K562 (cell line): Measurements from ENCODE around the gene ATM. TPM values are rescaled to one million over a fixed set of nuclear protein-coding genes. Genes with fewer than 3 reads are reported as not detected.

Experiments
- CEBPB ChIP-seq: fragments of 450-650 bp; IDR thresholded peaks from 2 replicates; pipeline ENCODE4 v1.6.1; 2016; ENCODE audit warnings: missing genetic modification characterization, missing compliant biosample characterization
- PTRF ChIP-seq: fragments of 450-650 bp; IDR thresholded peaks from 2 replicates; pipeline ENCODE4 v1.6.1; 2016; ENCODE audit warnings: mild to moderate bottlenecking, missing genetic modification characterization, missing compliant biosample characterization
- polyA plus RNA-seq, 8 experiments: library from polyadenylated mRNA; depleted of rRNA in 4 of 8; stranded (reverse) in 5 of 8; unstranded in 3 of 8; fragments of >200 nt; fragmentation: Nextera tagmentation in 2 of 8; fragmentation: Illumina TruSeq in 1 of 8; extraction: Ambion mirVana in 2 of 8; extraction: Trizol in 1 of 8; gene quantifications; 2 replicates each; pipeline versions ENCODE4 v1.2.1 to v1.2.3, GENCODE V29; 2011 to 2014; ENCODE audit warnings: inconsistent platforms in 1 of 8, missing spikeins in 1 of 8
- total RNA-seq, 7 experiments: library from RNA; depleted of rRNA in 6 of 7; stranded (reverse); fragments of >200 nt in 6 of 7; fragmentation: Illumina TruSeq in 2 of 7; extraction: Trizol in 2 of 7; gene quantifications; 2 replicates each; pipeline versions ENCODE4 v1.2.1 to v1.2.3, GENCODE V29; 2011 to 2021; ENCODE audit warnings: low replicate concordance in 1 of 7
- TF ChIP-seq, protein P1 (sequence below), 2 experiments: IDR thresholded peaks in 1 of 2; conservative IDR thresholded peaks in 1 of 2; 2 replicates each; pipeline ENCODE4 v1.6.1; 2016; ENCODE audit warnings: low read depth in 2 of 2, mild to moderate bottlenecking in 1 of 2, missing compliant biosample characterization in 1 of 2, missing genetic modification characterization in 1 of 2, moderate library complexity in 1 of 2
- TF ChIP-seq, protein P2 (sequence below): fragments of 200-600 bp; sonication (generic); IDR thresholded peaks from one replicate; pipeline ENCODE4 v1.6.1; 2012; ENCODE audit warnings: mild to moderate bottlenecking, low read depth, low read length, inconsistent platforms

ATM gene
- total and polyA plus RNA-seq, 9 of the 15 experiments (the other 6 are each of a cell fraction or from before 2014, with no cell fraction given), result 8.3 to 46.8 (median 26.2) TPM

DNA sequence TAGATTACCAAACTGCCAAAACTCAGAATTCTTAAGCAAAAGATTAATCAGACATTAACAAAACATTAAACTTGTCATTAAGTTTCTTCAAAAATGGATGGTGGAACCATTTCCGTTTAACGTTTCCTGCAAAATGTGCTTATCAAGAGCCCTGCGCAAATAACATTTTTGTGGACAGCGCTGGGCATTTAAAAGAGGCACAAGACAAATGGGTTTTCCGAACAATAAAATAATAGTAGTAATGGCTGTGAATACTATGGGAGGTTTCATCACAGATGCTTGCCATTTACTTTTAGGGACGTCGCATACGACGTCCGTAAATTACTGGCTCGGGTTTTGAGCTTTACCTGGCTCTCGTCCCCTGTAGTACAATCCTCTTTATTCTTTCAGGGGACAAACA lies 1.5 kb upstream of the ATM start (continued):
- TF ChIP-seq, protein P1, sequence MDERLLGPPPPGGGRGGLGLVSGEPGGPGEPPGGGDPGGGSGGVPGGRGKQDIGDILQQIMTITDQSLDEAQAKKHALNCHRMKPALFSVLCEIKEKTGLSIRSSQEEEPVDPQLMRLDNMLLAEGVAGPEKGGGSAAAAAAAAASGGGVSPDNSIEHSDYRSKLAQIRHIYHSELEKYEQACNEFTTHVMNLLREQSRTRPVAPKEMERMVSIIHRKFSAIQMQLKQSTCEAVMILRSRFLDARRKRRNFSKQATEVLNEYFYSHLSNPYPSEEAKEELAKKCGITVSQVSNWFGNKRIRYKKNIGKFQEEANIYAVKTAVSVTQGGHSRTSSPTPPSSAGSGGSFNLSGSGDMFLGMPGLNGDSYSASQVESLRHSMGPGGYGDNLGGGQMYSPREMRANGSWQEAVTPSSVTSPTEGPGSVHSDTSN (CRISPR knock-in tag; IDR thresholded peaks at IDR 0.05; ENCODE audit: low read depth), result no peak
- TF ChIP-seq, protein P1 (tag; conservative IDR thresholded peaks at IDR 0.05; ENCODE audit: low read depth), result no peak
- TF ChIP-seq PTRF, result no peak
- TF ChIP-seq, protein P2, sequence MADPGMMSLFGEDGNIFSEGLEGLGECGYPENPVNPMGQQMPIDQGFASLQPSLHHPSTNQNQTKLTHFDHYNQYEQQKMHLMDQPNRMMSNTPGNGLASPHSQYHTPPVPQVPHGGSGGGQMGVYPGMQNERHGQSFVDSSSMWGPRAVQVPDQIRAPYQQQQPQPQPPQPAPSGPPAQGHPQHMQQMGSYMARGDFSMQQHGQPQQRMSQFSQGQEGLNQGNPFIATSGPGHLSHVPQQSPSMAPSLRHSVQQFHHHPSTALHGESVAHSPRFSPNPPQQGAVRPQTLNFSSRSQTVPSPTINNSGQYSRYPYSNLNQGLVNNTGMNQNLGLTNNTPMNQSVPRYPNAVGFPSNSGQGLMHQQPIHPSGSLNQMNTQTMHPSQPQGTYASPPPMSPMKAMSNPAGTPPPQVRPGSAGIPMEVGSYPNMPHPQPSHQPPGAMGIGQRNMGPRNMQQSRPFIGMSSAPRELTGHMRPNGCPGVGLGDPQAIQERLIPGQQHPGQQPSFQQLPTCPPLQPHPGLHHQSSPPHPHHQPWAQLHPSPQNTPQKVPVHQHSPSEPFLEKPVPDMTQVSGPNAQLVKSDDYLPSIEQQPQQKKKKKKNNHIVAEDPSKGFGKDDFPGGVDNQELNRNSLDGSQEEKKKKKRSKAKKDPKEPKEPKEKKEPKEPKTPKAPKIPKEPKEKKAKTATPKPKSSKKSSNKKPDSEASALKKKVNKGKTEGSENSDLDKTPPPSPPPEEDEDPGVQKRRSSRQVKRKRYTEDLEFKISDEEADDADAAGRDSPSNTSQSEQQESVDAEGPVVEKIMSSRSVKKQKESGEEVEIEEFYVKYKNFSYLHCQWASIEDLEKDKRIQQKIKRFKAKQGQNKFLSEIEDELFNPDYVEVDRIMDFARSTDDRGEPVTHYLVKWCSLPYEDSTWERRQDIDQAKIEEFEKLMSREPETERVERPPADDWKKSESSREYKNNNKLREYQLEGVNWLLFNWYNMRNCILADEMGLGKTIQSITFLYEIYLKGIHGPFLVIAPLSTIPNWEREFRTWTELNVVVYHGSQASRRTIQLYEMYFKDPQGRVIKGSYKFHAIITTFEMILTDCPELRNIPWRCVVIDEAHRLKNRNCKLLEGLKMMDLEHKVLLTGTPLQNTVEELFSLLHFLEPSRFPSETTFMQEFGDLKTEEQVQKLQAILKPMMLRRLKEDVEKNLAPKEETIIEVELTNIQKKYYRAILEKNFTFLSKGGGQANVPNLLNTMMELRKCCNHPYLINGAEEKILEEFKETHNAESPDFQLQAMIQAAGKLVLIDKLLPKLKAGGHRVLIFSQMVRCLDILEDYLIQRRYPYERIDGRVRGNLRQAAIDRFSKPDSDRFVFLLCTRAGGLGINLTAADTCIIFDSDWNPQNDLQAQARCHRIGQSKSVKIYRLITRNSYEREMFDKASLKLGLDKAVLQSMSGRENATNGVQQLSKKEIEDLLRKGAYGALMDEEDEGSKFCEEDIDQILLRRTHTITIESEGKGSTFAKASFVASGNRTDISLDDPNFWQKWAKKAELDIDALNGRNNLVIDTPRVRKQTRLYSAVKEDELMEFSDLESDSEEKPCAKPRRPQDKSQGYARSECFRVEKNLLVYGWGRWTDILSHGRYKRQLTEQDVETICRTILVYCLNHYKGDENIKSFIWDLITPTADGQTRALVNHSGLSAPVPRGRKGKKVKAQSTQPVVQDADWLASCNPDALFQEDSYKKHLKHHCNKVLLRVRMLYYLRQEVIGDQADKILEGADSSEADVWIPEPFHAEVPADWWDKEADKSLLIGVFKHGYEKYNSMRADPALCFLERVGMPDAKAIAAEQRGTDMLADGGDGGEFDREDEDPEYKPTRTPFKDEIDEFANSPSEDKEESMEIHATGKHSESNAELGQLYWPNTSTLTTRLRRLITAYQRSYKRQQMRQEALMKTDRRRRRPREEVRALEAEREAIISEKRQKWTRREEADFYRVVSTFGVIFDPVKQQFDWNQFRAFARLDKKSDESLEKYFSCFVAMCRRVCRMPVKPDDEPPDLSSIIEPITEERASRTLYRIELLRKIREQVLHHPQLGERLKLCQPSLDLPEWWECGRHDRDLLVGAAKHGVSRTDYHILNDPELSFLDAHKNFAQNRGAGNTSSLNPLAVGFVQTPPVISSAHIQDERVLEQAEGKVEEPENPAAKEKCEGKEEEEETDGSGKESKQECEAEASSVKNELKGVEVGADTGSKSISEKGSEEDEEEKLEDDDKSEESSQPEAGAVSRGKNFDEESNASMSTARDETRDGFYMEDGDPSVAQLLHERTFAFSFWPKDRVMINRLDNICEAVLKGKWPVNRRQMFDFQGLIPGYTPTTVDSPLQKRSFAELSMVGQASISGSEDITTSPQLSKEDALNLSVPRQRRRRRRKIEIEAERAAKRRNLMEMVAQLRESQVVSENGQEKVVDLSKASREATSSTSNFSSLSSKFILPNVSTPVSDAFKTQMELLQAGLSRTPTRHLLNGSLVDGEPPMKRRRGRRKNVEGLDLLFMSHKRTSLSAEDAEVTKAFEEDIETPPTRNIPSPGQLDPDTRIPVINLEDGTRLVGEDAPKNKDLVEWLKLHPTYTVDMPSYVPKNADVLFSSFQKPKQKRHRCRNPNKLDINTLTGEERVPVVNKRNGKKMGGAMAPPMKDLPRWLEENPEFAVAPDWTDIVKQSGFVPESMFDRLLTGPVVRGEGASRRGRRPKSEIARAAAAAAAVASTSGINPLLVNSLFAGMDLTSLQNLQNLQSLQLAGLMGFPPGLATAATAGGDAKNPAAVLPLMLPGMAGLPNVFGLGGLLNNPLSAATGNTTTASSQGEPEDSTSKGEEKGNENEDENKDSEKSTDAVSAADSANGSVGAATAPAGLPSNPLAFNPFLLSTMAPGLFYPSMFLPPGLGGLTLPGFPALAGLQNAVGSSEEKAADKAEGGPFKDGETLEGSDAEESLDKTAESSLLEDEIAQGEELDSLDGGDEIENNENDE, result no peak
- TF ChIP-seq CEBPB (tag), result no peak
